HepG2 (cell line): ENCODE data around the gene NKIRAS1. TPM values are rescaled to one million over a fixed set of nuclear protein-coding genes. Genes with fewer than 3 reads are reported as not detected.

Source experiments
- ESRRA ChIP-seq: sonication (generic); formaldehyde crosslinking; IDR thresholded peaks from 2 replicates; pipeline ENCODE4 v1.5.1; 2020; ENCODE audit warnings: mild to moderate bottlenecking, low read depth, missing genetic modification reagents
- FLYWCH1 ChIP-seq: sonication (generic); formaldehyde crosslinking; IDR thresholded peaks from 2 replicates; pipeline ENCODE4 v1.8.1; 2023; ENCODE audit warnings: mild to moderate bottlenecking, missing genetic modification reagents
- FOXK1 ChIP-seq: sonication (generic); formaldehyde crosslinking; IDR thresholded peaks from 2 replicates; pipeline ENCODE4 v1.4.0; 2020; ENCODE audit warnings: low read depth, missing genetic modification reagents, borderline replicate concordance
- HIVEP1 ChIP-seq: sonication (generic); formaldehyde crosslinking; IDR thresholded peaks from 2 replicates; pipeline ENCODE4 v1.4.0; 2020; ENCODE audit warnings: mild to moderate bottlenecking, missing genetic modification reagents
- HNRNPK ChIP-seq: fragments of 200-400 bp; formaldehyde crosslinking; IDR thresholded peaks from 2 replicates; pipeline ENCODE4 v1.6.1; 2018; ENCODE audit warnings: low read length, low read depth, moderate library complexity, mild to moderate bottlenecking; ENCODE audit not compliant: poor library complexity, severe bottlenecking
- KDM2A ChIP-seq: sonication (generic); formaldehyde crosslinking; IDR thresholded peaks from 2 replicates; pipeline ENCODE4 v1.4.0; 2020; ENCODE audit warnings: low read depth, missing genetic modification reagents, borderline replicate concordance
- NCOA1 ChIP-seq: sonication (generic); formaldehyde crosslinking; IDR thresholded peaks from 2 replicates; pipeline ENCODE4 v1.9.0; 2021; ENCODE audit warnings: missing genetic modification reagents
- NR3C1 ChIP-seq: sonication (generic); formaldehyde crosslinking; IDR thresholded peaks from 2 replicates; pipeline ENCODE4 v1.4.0; 2020; ENCODE audit warnings: missing genetic modification reagents
- PHF8 ChIP-seq: sonication (generic); formaldehyde crosslinking; IDR thresholded peaks from 2 replicates; pipeline ENCODE4 v1.5.0; 2020; ENCODE audit warnings: missing genetic modification reagents
- SAFB2 ChIP-seq: sonication (generic); formaldehyde crosslinking; IDR thresholded peaks from 2 replicates; pipeline ENCODE4 v1.5.1; 2020; ENCODE audit warnings: missing genetic modification reagents, low read depth, mild to moderate bottlenecking, borderline replicate concordance
- ZFY ChIP-seq: sonication (generic); formaldehyde crosslinking; IDR thresholded peaks from 2 replicates; pipeline ENCODE4 v1.4.0; 2020; ENCODE audit warnings: missing genetic modification reagents
- ZMYM4 ChIP-seq: sonication (generic); formaldehyde crosslinking; IDR thresholded peaks from 2 replicates; pipeline ENCODE4 v1.8.1; 2023; ENCODE audit warnings: mild to moderate bottlenecking, missing genetic modification reagents
- ZNF343 ChIP-seq: sonication (generic); formaldehyde crosslinking; IDR thresholded peaks from 2 replicates; pipeline ENCODE4 v1.4.0; 2020; ENCODE audit warnings: mild to moderate bottlenecking, missing genetic modification reagents
- ZNF558 ChIP-seq: sonication (generic); formaldehyde crosslinking; IDR thresholded peaks from 2 replicates; pipeline ENCODE4 v1.9.0; 2022; ENCODE audit warnings: mild to moderate bottlenecking, missing genetic modification reagents, borderline replicate concordance
- polyA plus RNA-seq, 8 experiments: library from polyadenylated mRNA; depleted of rRNA in 3 of 8; stranded (reverse) in 7 of 8; unstranded in 1 of 8; fragments of >200 nt; fragmentation: Illumina TruSeq in 4 of 8; extraction: Trizol in 4 of 8; gene quantifications; 2 replicates each; pipeline versions ENCODE4 v1.2.1 to v1.2.3, GENCODE V29; 2011 to 2016; ENCODE audit warnings: low read depth in 4 of 8, missing spikeins in 1 of 8, mixed read lengths in 1 of 8; ENCODE audit not compliant: insufficient read depth in 1 of 8
- total RNA-seq, 5 experiments: library from RNA; depleted of rRNA; stranded (reverse); fragments of >200 nt; fragmentation: Illumina TruSeq; extraction: Trizol; gene quantifications; 2 replicates each; pipeline ENCODE4 v1.2.3, GENCODE V29; 2016; ENCODE audit warnings: low read depth in 1 of 5
- TF ChIP-seq, protein P1 (sequence below): IDR thresholded peaks from 2 replicates; pipeline ENCODE4 v1.6.1; 2016; ENCODE audit warnings: control low read depth
- TF ChIP-seq, protein P2 (sequence below): sonication (generic); formaldehyde crosslinking; conservative IDR thresholded peaks from 2 replicates; pipeline ENCODE4 v1.8.1; 2023; ENCODE audit warnings: missing genetic modification reagents
- TF ChIP-seq, protein P3 (sequence below): sonication (generic); formaldehyde crosslinking; IDR thresholded peaks from 2 replicates; pipeline ENCODE4 v1.5.0; 2020; ENCODE audit warnings: mild to moderate bottlenecking, missing genetic modification reagents, borderline replicate concordance
- TF ChIP-seq, protein P4 (sequence below): sonication (generic); formaldehyde crosslinking; IDR thresholded peaks from 2 replicates; pipeline ENCODE4 v1.4.0; 2020; ENCODE audit warnings: mild to moderate bottlenecking, missing genetic modification reagents
- TF ChIP-seq, protein P5 (sequence below): sonication (generic); formaldehyde crosslinking; IDR thresholded peaks from 2 replicates; pipeline ENCODE4 v1.5.1; 2020; ENCODE audit warnings: mild to moderate bottlenecking, moderate library complexity, missing genetic modification reagents

Gene NKIRAS1
- total and polyA plus RNA-seq, 2 of the 13 experiments (the other 11 are each of a cell fraction or from before 2014, with no cell fraction given), result 4.3 to 8.0 TPM

DNA sequence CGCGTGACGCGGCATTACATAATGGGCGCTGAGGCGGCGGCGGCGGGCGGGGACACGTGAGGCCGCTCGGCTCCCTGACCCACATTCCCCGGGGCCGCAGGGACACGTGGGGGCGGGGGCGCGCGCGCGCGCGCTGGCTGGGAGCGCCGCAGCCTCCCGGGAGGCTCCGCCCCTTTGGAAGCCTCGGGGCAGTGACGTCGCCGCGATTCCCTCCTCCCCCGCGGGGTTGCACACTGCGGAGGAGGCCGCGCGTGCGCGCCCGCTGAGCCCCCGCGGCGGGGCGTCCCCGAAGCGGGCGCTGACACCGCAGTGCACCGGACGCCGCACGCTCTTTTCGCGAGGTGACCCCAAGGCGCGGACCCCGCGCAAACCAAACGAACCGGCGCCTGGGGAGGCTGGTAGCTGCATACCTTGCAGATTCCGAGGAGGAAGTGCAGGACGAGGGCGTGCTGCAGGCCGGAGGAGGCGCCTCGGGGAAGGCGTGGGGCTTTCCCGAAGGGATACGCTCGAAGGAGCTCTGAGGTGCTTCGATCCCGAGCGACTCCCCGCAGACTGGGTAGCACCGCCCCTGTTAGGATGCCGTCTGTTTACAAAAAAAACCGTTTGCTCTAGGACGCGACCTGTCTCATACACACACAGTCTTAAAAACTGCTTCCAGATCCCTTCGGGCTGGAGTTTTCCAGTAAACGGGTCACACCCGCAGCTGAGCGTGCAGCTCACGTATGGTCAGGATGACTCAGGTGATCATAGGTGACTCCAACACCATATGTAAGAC is 29.3 kb upstream of the NKIRAS1 start (continued):
- TF ChIP-seq, protein P1, sequence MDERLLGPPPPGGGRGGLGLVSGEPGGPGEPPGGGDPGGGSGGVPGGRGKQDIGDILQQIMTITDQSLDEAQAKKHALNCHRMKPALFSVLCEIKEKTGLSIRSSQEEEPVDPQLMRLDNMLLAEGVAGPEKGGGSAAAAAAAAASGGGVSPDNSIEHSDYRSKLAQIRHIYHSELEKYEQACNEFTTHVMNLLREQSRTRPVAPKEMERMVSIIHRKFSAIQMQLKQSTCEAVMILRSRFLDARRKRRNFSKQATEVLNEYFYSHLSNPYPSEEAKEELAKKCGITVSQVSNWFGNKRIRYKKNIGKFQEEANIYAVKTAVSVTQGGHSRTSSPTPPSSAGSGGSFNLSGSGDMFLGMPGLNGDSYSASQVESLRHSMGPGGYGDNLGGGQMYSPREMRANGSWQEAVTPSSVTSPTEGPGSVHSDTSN, result no peak
- TF ChIP-seq NCOA1, result no peak
- no peak for TF ChIP-seq NR3C1 (CRISPR knock-in tag)
- TF ChIP-seq, protein P2, sequence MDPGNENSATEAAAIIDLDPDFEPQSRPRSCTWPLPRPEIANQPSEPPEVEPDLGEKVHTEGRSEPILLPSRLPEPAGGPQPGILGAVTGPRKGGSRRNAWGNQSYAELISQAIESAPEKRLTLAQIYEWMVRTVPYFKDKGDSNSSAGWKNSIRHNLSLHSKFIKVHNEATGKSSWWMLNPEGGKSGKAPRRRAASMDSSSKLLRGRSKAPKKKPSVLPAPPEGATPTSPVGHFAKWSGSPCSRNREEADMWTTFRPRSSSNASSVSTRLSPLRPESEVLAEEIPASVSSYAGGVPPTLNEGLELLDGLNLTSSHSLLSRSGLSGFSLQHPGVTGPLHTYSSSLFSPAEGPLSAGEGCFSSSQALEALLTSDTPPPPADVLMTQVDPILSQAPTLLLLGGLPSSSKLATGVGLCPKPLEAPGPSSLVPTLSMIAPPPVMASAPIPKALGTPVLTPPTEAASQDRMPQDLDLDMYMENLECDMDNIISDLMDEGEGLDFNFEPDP, result no peak
- TF ChIP-seq ZNF343, result 0 out of 2 replicates have a peak, but pooled peaks have one; percentile 45
- peak; percentile 72; the same call in 1 of the 2 replicates for TF ChIP-seq ZFY
- TF ChIP-seq HIVEP1 (CRISPR knock-in tag), result peak; percentile 94
- TF ChIP-seq, protein P3, sequence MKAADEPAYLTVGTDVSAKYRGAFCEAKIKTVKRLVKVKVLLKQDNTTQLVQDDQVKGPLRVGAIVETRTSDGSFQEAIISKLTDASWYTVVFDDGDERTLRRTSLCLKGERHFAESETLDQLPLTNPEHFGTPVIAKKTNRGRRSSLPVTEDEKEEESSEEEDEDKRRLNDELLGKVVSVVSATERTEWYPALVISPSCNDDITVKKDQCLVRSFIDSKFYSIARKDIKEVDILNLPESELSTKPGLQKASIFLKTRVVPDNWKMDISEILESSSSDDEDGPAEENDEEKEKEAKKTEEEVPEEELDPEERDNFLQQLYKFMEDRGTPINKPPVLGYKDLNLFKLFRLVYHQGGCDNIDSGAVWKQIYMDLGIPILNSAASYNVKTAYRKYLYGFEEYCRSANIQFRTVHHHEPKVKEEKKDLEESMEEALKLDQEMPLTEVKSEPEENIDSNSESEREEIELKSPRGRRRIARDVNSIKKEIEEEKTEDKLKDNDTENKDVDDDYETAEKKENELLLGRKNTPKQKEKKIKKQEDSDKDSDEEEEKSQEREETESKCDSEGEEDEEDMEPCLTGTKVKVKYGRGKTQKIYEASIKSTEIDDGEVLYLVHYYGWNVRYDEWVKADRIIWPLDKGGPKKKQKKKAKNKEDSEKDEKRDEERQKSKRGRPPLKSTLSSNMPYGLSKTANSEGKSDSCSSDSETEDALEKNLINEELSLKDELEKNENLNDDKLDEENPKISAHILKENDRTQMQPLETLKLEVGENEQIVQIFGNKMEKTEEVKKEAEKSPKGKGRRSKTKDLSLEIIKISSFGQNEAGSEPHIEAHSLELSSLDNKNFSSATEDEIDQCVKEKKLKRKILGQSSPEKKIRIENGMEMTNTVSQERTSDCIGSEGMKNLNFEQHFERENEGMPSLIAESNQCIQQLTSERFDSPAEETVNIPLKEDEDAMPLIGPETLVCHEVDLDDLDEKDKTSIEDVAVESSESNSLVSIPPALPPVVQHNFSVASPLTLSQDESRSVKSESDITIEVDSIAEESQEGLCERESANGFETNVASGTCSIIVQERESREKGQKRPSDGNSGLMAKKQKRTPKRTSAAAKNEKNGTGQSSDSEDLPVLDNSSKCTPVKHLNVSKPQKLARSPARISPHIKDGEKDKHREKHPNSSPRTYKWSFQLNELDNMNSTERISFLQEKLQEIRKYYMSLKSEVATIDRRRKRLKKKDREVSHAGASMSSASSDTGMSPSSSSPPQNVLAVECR (CRISPR knock-in tag), result peak; percentile 92
- no peak for TF ChIP-seq ESRRA
- TF ChIP-seq, protein P4, sequence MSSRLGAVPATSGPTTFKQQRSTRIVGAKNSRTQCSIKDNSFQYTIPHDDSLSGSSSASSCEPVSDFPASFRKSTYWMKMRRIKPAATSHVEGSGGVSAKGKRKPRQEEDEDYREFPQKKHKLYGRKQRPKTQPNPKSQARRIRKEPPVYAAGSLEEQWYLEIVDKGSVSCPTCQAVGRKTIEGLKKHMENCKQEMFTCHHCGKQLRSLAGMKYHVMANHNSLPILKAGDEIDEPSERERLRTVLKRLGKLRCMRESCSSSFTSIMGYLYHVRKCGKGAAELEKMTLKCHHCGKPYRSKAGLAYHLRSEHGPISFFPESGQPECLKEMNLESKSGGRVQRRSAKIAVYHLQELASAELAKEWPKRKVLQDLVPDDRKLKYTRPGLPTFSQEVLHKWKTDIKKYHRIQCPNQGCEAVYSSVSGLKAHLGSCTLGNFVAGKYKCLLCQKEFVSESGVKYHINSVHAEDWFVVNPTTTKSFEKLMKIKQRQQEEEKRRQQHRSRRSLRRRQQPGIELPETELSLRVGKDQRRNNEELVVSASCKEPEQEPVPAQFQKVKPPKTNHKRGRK (CRISPR knock-in tag), result 0 out of 2 replicates have a peak, but pooled peaks have one; percentile 46
- TF ChIP-seq FLYWCH1 (CRISPR knock-in tag), result peak; percentile 73; the same call in 1 of the 2 replicates
- peak; percentile 49; the same call in 1 of the 2 replicates for TF ChIP-seq SAFB2 (CRISPR knock-in tag)
- TF ChIP-seq FOXK1 (CRISPR knock-in tag), result no peak
- TF ChIP-seq ZNF558 (CRISPR knock-in tag), result peak; percentile 77; the same call in 1 of the 2 replicates
- peak; percentile 55 for TF ChIP-seq HNRNPK
- peak; percentile 86 for TF ChIP-seq ZMYM4 (CRISPR knock-in tag)
- TF ChIP-seq, protein P5, sequence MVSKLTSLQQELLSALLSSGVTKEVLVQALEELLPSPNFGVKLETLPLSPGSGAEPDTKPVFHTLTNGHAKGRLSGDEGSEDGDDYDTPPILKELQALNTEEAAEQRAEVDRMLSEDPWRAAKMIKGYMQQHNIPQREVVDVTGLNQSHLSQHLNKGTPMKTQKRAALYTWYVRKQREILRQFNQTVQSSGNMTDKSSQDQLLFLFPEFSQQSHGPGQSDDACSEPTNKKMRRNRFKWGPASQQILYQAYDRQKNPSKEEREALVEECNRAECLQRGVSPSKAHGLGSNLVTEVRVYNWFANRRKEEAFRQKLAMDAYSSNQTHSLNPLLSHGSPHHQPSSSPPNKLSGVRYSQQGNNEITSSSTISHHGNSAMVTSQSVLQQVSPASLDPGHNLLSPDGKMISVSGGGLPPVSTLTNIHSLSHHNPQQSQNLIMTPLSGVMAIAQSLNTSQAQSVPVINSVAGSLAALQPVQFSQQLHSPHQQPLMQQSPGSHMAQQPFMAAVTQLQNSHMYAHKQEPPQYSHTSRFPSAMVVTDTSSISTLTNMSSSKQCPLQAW (CRISPR knock-in tag), result peak; percentile 74
- TF ChIP-seq KDM2A (CRISPR knock-in tag), result peak; percentile 88
- TF ChIP-seq PHF8 (CRISPR knock-in tag), result peak; percentile 90
